HG03460 (cell line): ENCODE measurements around the gene TP53INP2.
"Not testable (repeated sequence)": the region's sequence is repeated elsewhere in the genome, so short reads cannot be mapped to it uniquely, and the experiment has no call there.

Source experiments
- ATAC-seq: cut with Tn5 transposase; IDR thresholded peaks from one replicate; pipeline ENCODE4 v1.9.1; 2021; ENCODE audit not compliant: unreplicated experiment

Gene TP53INP2

GRCh38 chr20:34704177-34705007, at the start of gene TP53INP2:
TSS of gene TP53INP2 (plus strand) at chr20:34704344. CDS start at chr20:34708740, 4,396 bp downstream.
- peak; percentile 51 for ATAC-seq

GRCh38 chr20:34658654-34659053, 45.5 kb upstream of the TP53INP2 start:
- not testable (repeated sequence) for ATAC-seq

- not testable (repeated sequence) for ATAC-seq
These were observed 42.3 kb upstream of the TP53INP2 start for GRCh38 chr20:34661811-34662210.

GRCh38 chr20:34663213-34663943, 40.8 kb upstream of the TP53INP2 start:
- no peak for ATAC-seq

- ATAC-seq = not testable (repeated sequence)
These were observed 39.4 kb upstream of the TP53INP2 start for GRCh38 chr20:34664751-34665150.

- ATAC-seq = no peak
These were observed 35.0 kb upstream of the TP53INP2 start for GRCh38 chr20:34669094-34669493.

- no peak for ATAC-seq
These were observed 30.7 kb upstream of the TP53INP2 start for GRCh38 chr20:34673412-34673811.

GRCh38 chr20:34675561-34675960, 28.6 kb upstream of the TP53INP2 start:
- ATAC-seq = no peak

- ATAC-seq = no peak
These were observed 28.0 kb upstream of the TP53INP2 start for GRCh38 chr20:34675993-34676641.

GRCh38 chr20:34676642-34677373, 27.3 kb upstream of the TP53INP2 start, which contains the start of gene PIGU:
TSS of gene PIGU (minus strand) at chr20:34677092. CDS start at chr20:34677085, 7 bp downstream.
- peak; percentile 89 for ATAC-seq

GRCh38 chr20:34680586-34681175, 23.5 kb upstream of the TP53INP2 start:
- ATAC-seq = no peak

GRCh38 chr20:34683667-34684066, 20.5 kb upstream of the TP53INP2 start:
- ATAC-seq = no peak

GRCh38 chr20:34689486-34689885, 14.7 kb upstream of the TP53INP2 start:
- ATAC-seq = no peak

GRCh38 chr20:34691838-34692237, 12.3 kb upstream of the TP53INP2 start:
- no peak for ATAC-seq

GRCh38 chr20:34693414-34693813, 10.7 kb upstream of the TP53INP2 start:
- ATAC-seq = no peak

GRCh38 chr20:34701405-34702085, 2.6 kb upstream of the TP53INP2 start:
- no peak for ATAC-seq

- ATAC-seq = no peak
These were observed 1.1 kb upstream of the TP53INP2 start for GRCh38 chr20:34703061-34703423.

GRCh38 chr20:34703424-34704176, 544 bp upstream of the TP53INP2 start:
- ATAC-seq = peak; percentile 4

GRCh38 chr20:34705008-34705396, 858 bp downstream of the TP53INP2 start:
- no peak for ATAC-seq
